Osteoblast (primary cell): Measurements from ENCODE around the gene NAXD. TPM values are rescaled to one million over a fixed set of nuclear protein-coding genes. Genes with fewer than 3 reads are reported as not detected.
A peak's percentile ranks its signal among the peaks of the same experiment; 100 is the strongest.

Experiments used
- DNase-seq: peaks from one replicate; pipeline ENCODE4 v3.0.0; 2011; ENCODE audit warnings: low spot score, mixed read lengths; ENCODE audit not compliant: insufficient read length; ENCODE audit errors: missing footprints
- H2AFZ ChIP-seq: 2 replicates; pipeline ENCODE4 v1.6.0; 2011; ENCODE audit warnings: mild to moderate bottlenecking, low read length
- H3K27ac ChIP-seq: 2 replicates; pipeline ENCODE4 v1.5.1; 2011; ENCODE audit warnings: mild to moderate bottlenecking, low read depth, low read length, moderate library complexity
- H3K27me3 ChIP-seq: 2 replicates; pipeline ENCODE4 v1.6.0; 2012; ENCODE audit warnings: mild to moderate bottlenecking, control low read depth, inconsistent platforms, low read length, moderate library complexity; ENCODE audit not compliant: insufficient read depth
- H3K36me3 ChIP-seq: 2 replicates; pipeline ENCODE4 v1.5.1; 2011; ENCODE audit warnings: mild to moderate bottlenecking, low read length, control low read depth, moderate library complexity; ENCODE audit not compliant: insufficient read depth
- H3K4me1 ChIP-seq: 2 replicates; pipeline ENCODE4 v1.5.1; 2011; ENCODE audit warnings: mild to moderate bottlenecking, low read length, control low read depth, moderate library complexity; ENCODE audit not compliant: insufficient read depth
- H3K4me2 ChIP-seq: 2 replicates; pipeline ENCODE4 v1.6.0; 2011; ENCODE audit warnings: mild to moderate bottlenecking, low read length; ENCODE audit not compliant: insufficient read depth
- H3K4me3 ChIP-seq: fragments of 200-600 bp; sonication (generic); 3 replicates; pipeline ENCODE4 v1.5.1; 2012; ENCODE audit warnings: mild to moderate bottlenecking, low read length, inconsistent platforms; ENCODE audit not compliant: insufficient read depth
- H3K79me2 ChIP-seq: 2 replicates; pipeline ENCODE4 v1.6.0; 2012; ENCODE audit warnings: mild to moderate bottlenecking, low read length, control low read depth, inconsistent platforms; ENCODE audit not compliant: insufficient read depth
- H3K9me3 ChIP-seq: 2 replicates; pipeline ENCODE4 v1.5.1; 2011; ENCODE audit warnings: low read depth, low read length, control low read depth
- H4K20me1 ChIP-seq: 2 replicates; pipeline ENCODE4 v1.6.0; 2012; ENCODE audit warnings: mild to moderate bottlenecking, low read length, control low read depth; ENCODE audit not compliant: insufficient read depth
- CTCF ChIP-seq: IDR thresholded peaks from 2 replicates; pipeline ENCODE4 v1.5.1; 2011; ENCODE audit warnings: mild to moderate bottlenecking, low read depth, low read length, moderate library complexity; ENCODE audit errors: extremely low read depth
- total RNA-seq: library from RNA; depleted of rRNA; stranded (reverse); fragments of >200 nt; gene quantifications from 2 replicates; pipeline ENCODE4 v1.2.3, GENCODE V29; 2012

Gene NAXD
- total RNA-seq, 1 donor = 15.9 TPM

GRCh38 chr13:110633776-110634175 is 18.4 kb downstream of the NAXD start:
- Histone ChIP-seq H3K27ac (peak overlapping the region; percentile 60), H3K4me1 (peaks cover 10% of the 10 kb centered on the region), H3K4me2 (no peak overlapping the region), H4K20me1 (peaks cover 35% of the 10 kb centered on the region), H3K79me2 (peaks cover 60% of the 10 kb centered on the region), H3K36me3 (peaks cover 51% of the 10 kb centered on the region), H3K4me3 (no peak overlapping the region), H2AFZ (no peak overlapping the region), H3K9me3 (no peaks in the 10 kb centered on the region), H3K27me3 (no peaks in the 10 kb centered on the region)
- no peak for TF ChIP-seq CTCF
- DNase-seq = no peak

GRCh38 chr13:110634558-110634957 is 19.2 kb downstream of the NAXD start:
- Histone ChIP-seq H3K79me2 (peaks cover 52% of the 10 kb centered on the region), H4K20me1 (peaks cover 33% of the 10 kb centered on the region), H3K4me3 (no peak overlapping the region), H3K4me2 (no peak overlapping the region), H3K4me1 (peaks cover 10% of the 10 kb centered on the region), H3K27ac (peak overlapping the region; percentile 60), H3K36me3 (peaks cover 52% of the 10 kb centered on the region), H2AFZ (no peak overlapping the region), H3K9me3 (no peaks in the 10 kb centered on the region), H3K27me3 (no peaks in the 10 kb centered on the region)
- peak; percentile 97 for DNase-seq
- no peak for TF ChIP-seq CTCF

GRCh38 chr13:110635405-110636002 is 20.2 kb downstream of the NAXD start:
- H3K79me2 ChIP-seq = peaks cover 43% of the 10 kb centered on the region
- H3K36me3 ChIP-seq = peaks cover 56% of the 10 kb centered on the region
- no peak overlapping the region for H3K27ac ChIP-seq
- no peak overlapping the region for H3K4me2 ChIP-seq
- no peaks in the 10 kb centered on the region for H3K27me3 ChIP-seq
- peaks cover 25% of the 10 kb centered on the region for H4K20me1 ChIP-seq
- no peak for TF ChIP-seq CTCF
- no peak overlapping the region for H3K4me3 ChIP-seq
- DNase-seq = no peak
- H3K9me3 ChIP-seq = no peaks in the 10 kb centered on the region
- H3K4me1 ChIP-seq = peaks cover 10% of the 10 kb centered on the region
- H2AFZ ChIP-seq = no peak overlapping the region

GRCh38 chr13:110636053-110636475 is 20.7 kb downstream of the NAXD start:
- no peaks in the 10 kb centered on the region for H3K27me3 ChIP-seq
- peaks cover 21% of the 10 kb centered on the region for H4K20me1 ChIP-seq
- H3K9me3 ChIP-seq = no peaks in the 10 kb centered on the region
- peak; percentile 62 for DNase-seq
- H3K4me2 ChIP-seq = no peak overlapping the region
- no peak overlapping the region for H3K27ac ChIP-seq
- no peak overlapping the region for H3K4me3 ChIP-seq
- H3K36me3 ChIP-seq = peaks cover 55% of the 10 kb centered on the region
- TF ChIP-seq CTCF = no peak
- peaks cover 37% of the 10 kb centered on the region for H3K79me2 ChIP-seq
- peaks cover 10% of the 10 kb centered on the region for H3K4me1 ChIP-seq
- H2AFZ ChIP-seq = no peak overlapping the region
